Ramos (cell line): ENCODE measurements around the gene SEC14L1.

ENCODE experiments used
- in situ Hi-C: fragments of 300-500 bp; cut with MboI; formaldehyde crosslinking; loops from one replicate; pipeline ENCODE4 v1.14.3; 2022; ENCODE audit warnings: low sequenced_read_pairs; ENCODE audit not compliant: unreplicated experiment

Gene SEC14L1

GRCh38 chr17:77251622-77252183 lies 110.9 kb downstream of the SEC14L1 start:
- in situ Hi-C loops, result loop anchor here (25.0 kb wide), 1 partner anchor 364 kb away; no protein-coding TSS in a partner anchor

- in situ Hi-C loops, result loop anchor here (25.0 kb wide), 1 partner anchor 365 kb away; no protein-coding TSS in a partner anchor
Observed at GRCh38 chr17:77252306-77252705, 111.5 kb downstream of the SEC14L1 start.

- in situ Hi-C loops, result loop anchor here (25.0 kb wide), 1 partner anchor 366 kb away; no protein-coding TSS in a partner anchor
Observed at GRCh38 chr17:77253611-77254051, 112.9 kb downstream of the SEC14L1 start.

- in situ Hi-C loops, result loop anchor here (25.0 kb wide), 1 partner anchor 368 kb away; no protein-coding TSS in a partner anchor
Observed at GRCh38 chr17:77254951-77255825, 114.4 kb downstream of the SEC14L1 start.

- in situ Hi-C loops, result loop anchor here (25.0 kb wide), 1 partner anchor 369 kb away; no protein-coding TSS in a partner anchor
Observed at GRCh38 chr17:77255970-77256369, 115.2 kb downstream of the SEC14L1 start.

GRCh38 chr17:77256710-77257109 lies 115.9 kb downstream of the SEC14L1 start:
- in situ Hi-C loops, result loop anchor here (25.0 kb wide), 1 partner anchor 369 kb away; no protein-coding TSS in a partner anchor

GRCh38 chr17:77257169-77257568 lies 116.4 kb downstream of the SEC14L1 start:
- in situ Hi-C loops, result loop anchor here (25.0 kb wide), 1 partner anchor 370 kb away; no protein-coding TSS in a partner anchor

GRCh38 chr17:77257596-77258458 lies 117.1 kb downstream of the SEC14L1 start:
- in situ Hi-C loops, result loop anchor here (25.0 kb wide), 1 partner anchor 371 kb away; no protein-coding TSS in a partner anchor

GRCh38 chr17:77258638-77259037 lies 117.9 kb downstream of the SEC14L1 start:
- in situ Hi-C loops, result loop anchor here (25.0 kb wide), 1 partner anchor 371 kb away; no protein-coding TSS in a partner anchor

GRCh38 chr17:77264617-77265230 lies 124.0 kb downstream of the SEC14L1 start:
- in situ Hi-C loops, result loop anchor here (25.0 kb wide), 1 partner anchor 377 kb away; no protein-coding TSS in a partner anchor

GRCh38 chr17:77266213-77266612 lies 125.4 kb downstream of the SEC14L1 start:
- in situ Hi-C loops, result loop anchor here (25.0 kb wide), 1 partner anchor 379 kb away; no protein-coding TSS in a partner anchor
